Measurements from ENCODE around the gene FXN.

DNA sequence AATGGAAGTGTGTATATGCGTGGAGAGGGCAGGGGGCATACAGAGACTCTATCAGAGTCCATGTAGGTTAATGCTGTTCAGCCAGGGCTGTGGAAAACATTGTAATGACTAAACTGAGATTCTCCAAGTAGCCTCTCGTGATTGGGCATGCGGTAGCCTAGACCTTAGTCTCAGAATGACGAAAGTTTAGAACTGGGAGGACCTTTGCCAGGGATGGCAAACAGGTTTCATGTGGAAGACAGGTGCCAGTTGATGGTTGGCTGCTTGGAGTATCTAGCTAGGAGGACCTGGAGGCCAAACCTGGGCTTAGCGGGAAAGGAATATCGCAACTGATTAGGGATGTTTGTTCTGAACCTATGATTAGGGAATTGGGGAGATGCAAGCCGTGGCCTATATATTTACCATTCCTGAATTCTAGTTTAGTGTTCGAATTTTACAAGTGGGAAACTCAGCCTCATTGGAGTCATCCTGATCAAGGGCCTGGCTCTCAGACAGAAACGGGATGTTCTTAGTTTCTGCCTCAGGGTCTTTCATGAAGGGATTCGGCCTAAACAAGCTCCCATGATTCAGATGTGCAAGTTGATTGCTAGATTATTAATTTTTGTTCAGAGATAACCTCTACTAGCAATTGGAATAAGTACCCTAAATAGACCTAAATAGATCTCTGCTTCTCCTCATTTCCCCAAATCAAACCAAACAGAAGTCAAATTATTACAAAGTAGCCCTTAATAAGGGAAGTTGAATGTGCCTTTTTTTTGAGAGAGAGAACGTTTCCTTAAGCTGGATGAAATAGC, 111.7 kb downstream of the FXN start:
- TF ChIP-seq POLR2A (IDR thresholded peaks at IDR 0.05): no peak
- TF ChIP-seq CTCF (IDR thresholded peaks at IDR 0.05): no peak
- no peak for TF ChIP-seq EP300 (IDR thresholded peaks at IDR 0.05)
